ENCODE data around the gene IGLL1. TPM values are rescaled to one million over a fixed set of nuclear protein-coding genes. Genes with fewer than 3 reads are reported as not detected.
A peak's percentile ranks its signal among the peaks of the same experiment; 100 is the strongest.

IGLL1 gene
- total RNA-seq, 1 donor from 2014 or later: not detected

DNA sequence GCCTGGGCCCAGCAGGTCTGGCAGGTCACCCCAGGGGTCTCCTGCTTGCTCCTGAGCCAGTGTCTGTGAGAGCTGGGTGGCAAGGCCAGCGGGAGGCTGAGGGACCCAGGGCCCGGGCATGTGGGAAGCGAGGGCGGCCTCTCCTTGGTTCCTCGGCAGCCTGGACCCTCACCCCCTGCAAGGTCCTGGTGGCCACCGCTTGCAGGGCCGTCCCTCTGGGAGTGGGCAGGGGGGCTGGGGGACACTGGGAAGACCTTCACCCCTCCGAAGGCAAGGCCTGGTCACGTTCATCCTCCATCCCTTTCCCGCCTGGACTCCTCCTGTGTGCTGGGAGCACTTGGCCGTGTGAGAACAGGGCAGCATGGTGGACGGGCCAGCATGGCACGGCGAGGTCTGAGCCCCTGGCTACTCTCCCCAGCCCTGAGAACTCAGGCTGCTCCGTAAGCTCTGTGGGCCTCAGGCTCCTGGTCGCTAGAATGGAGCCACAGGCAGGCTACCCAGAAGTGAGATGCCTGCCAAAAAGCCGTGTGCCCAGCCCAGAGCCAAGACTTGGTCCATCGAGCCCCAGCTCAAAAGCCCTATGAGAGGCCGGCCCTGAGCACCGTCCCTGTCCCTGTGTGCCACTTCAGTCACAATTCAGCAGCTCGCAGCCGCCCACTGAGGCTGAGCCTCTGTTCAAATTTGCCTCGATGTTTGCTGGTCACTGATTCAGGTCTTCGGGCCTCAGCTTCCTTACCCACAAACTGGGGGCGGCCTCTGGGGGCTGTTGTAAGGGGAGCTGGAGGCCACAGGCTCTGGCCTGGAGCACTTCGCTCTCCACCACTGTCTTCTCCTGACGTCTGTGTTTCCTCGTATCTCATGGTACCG, 45.0 kb downstream of the IGLL1 start:
- TF ChIP-seq, protein P1, sequence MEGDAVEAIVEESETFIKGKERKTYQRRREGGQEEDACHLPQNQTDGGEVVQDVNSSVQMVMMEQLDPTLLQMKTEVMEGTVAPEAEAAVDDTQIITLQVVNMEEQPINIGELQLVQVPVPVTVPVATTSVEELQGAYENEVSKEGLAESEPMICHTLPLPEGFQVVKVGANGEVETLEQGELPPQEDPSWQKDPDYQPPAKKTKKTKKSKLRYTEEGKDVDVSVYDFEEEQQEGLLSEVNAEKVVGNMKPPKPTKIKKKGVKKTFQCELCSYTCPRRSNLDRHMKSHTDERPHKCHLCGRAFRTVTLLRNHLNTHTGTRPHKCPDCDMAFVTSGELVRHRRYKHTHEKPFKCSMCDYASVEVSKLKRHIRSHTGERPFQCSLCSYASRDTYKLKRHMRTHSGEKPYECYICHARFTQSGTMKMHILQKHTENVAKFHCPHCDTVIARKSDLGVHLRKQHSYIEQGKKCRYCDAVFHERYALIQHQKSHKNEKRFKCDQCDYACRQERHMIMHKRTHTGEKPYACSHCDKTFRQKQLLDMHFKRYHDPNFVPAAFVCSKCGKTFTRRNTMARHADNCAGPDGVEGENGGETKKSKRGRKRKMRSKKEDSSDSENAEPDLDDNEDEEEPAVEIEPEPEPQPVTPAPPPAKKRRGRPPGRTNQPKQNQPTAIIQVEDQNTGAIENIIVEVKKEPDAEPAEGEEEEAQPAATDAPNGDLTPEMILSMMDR (IDR thresholded peaks at IDR 0.05): no peak
- Mint-ChIP-seq H3K9me3 (ENCODE audit: low read depth) (no peaks in the 10 kb centered on the region), H3K4me3 (ENCODE audit: unreplicated experiment) (no peak overlapping the region), H3K36me3 (ENCODE audit: low read depth) (no peaks in the 10 kb centered on the region), H3K27ac (ENCODE audit: unreplicated experiment) (no peak overlapping the region), H3K27me3 (ENCODE audit: low read depth) (peaks cover 7% of the 10 kb centered on the region), H3K4me1 (ENCODE audit: low read depth) (peaks cover 14% of the 10 kb centered on the region)
- DNase-seq (ENCODE audit: low spot score): no peak

DNA sequence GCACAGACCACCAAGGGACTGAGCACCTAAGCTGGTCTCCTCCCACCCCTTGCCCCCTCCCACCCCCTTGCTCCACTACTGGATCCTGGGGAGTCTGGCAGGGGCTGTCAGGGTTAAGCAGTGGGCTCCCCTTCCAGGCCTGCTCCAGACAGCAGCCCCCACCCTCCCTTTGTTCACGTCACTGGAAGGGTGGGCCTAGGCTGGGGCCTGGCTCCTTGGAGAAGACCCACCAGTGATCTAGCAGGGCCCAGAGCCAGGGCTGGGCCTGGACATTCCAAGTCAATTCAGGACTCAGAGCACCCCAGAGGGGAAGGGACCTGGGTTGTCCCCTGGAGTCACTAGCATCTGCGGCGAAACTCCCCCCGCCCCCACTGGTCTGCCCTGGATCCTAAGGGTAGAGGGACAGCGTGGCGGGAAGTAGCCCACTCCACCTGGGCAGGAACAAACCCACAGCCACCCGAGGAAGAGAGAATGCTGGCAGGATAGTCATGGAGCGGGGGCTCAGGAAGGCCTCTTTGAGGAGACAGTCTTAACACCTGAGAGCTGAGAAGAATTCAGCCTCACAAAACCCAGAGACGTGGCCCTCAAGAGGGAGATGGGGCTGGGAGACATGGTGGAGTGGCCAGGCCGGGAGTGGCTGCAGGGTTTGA, 45.8 kb downstream of the IGLL1 start:
- H3K27ac Mint-ChIP-seq (ENCODE audit: unreplicated experiment): no peak overlapping the region
- TF ChIP-seq, protein P1 (IDR thresholded peaks at IDR 0.05): no peak
- H3K27me3 Mint-ChIP-seq (ENCODE audit: low read depth): peaks cover 7% of the 10 kb centered on the region

DNA sequence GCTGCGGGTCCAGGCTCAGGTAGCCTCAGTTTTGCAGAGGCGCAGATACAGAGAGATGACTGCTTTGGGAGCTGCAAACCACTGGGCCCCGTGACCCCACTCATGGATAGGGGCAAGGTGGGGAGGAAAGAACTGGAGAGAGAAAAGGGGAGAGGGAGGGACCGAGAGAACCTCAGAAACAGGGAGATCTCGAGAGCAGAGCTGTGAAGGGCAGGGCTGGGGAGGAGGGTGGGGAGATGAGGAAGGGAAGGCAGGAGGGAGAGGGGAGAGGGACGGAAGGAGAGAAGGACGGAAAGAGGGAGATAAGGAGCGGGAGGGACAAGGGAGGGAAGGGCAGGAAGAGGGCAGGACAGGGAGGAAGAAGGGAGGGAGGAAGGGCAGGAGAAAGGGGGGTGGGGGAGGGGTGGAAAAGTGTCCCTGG, 46.3 kb downstream of the IGLL1 start:
- TF ChIP-seq, protein P1 (IDR thresholded peaks at IDR 0.05): no peak
- H3K27ac Mint-ChIP-seq (ENCODE audit: unreplicated experiment): no peak overlapping the region
- H3K27me3 Mint-ChIP-seq (ENCODE audit: low read depth): peaks cover 7% of the 10 kb centered on the region

More for the DNA sequence above, 45.8 kb downstream of the IGLL1 start:
- Mint-ChIP-seq H3K4me3 (ENCODE audit: unreplicated experiment) (no peak overlapping the region), H3K4me1 (ENCODE audit: low read depth) (peaks cover 9% of the 10 kb centered on the region), H3K9me3 (ENCODE audit: low read depth) (no peaks in the 10 kb centered on the region), H3K36me3 (ENCODE audit: low read depth) (no peaks in the 10 kb centered on the region)
- DNase-seq (ENCODE audit: low spot score): no peak

DNA sequence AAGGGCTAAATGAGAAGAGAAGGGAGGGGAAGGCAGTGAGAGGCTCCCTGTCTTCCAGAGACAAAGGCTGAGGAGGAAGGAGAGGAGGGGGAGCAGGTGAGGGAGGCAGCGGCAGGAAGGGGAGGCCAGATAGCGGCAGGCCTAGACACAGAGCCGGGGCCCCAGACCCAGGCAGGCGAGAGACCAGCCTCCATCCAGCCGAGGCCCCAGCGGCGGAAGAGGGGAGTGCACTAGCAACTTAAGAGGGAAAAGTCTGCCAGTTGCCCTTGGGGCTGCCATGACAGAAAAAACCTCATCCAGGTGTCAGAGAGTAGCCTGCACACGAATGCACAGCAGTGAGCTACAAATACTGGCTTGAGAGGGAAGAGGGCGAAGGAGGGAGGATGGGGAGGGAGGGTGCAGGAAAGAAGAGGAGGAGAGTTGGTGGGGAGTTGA, 46.7 kb downstream of the IGLL1 start:
- Mint-ChIP-seq H3K4me3 (ENCODE audit: unreplicated experiment) (no peak overlapping the region), H3K27me3 (ENCODE audit: low read depth) (peaks cover 7% of the 10 kb centered on the region), H3K4me1 (ENCODE audit: low read depth) (peaks cover 7% of the 10 kb centered on the region), H3K9me3 (ENCODE audit: low read depth) (no peaks in the 10 kb centered on the region), H3K36me3 (ENCODE audit: low read depth) (no peaks in the 10 kb centered on the region), H3K27ac (ENCODE audit: unreplicated experiment) (no peak overlapping the region)
- TF ChIP-seq, protein P1 (IDR thresholded peaks at IDR 0.05): peak; percentile 66
- peak; percentile 62 for DNase-seq (ENCODE audit: low spot score)

More for the DNA sequence above, 46.3 kb downstream of the IGLL1 start:
- Mint-ChIP-seq H3K36me3 (ENCODE audit: low read depth) (no peaks in the 10 kb centered on the region), H3K4me1 (ENCODE audit: low read depth) (peaks cover 8% of the 10 kb centered on the region), H3K4me3 (ENCODE audit: unreplicated experiment) (no peak overlapping the region), H3K9me3 (ENCODE audit: low read depth) (no peaks in the 10 kb centered on the region)
- DNase-seq (ENCODE audit: low spot score): peak; percentile 39

DNA sequence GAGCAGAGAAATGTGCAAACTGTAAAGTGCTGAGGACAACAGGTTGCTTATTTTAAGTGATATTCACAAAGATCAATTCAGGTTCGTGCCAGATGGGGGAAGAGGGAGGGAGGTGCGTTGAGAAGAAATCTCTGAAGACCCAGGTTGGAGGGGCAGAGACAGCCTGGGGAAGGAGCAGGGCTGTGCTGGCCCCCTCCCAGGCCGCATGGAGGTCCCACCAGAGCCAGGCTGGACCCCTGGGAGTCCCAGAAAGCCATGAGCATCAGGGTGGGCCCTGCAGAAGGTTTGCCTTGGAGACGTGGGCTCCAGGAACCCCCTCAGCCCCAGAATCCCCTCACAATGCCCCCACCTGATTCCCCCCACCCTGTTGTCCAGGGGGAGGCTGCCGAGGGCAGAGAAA, 47.4 kb downstream of the IGLL1 start:
- peaks cover 7% of the 10 kb centered on the region for H3K27me3 Mint-ChIP-seq (ENCODE audit: low read depth)
- DNase-seq (ENCODE audit: low spot score): peak; percentile 55
- no peaks in the 10 kb centered on the region for H3K36me3 Mint-ChIP-seq (ENCODE audit: low read depth)
- H3K4me3 Mint-ChIP-seq (ENCODE audit: unreplicated experiment): no peak overlapping the region
- H3K4me1 Mint-ChIP-seq (ENCODE audit: low read depth): peaks cover under 1% of the 10 kb centered on the region
- TF ChIP-seq, protein P1 (IDR thresholded peaks at IDR 0.05): no peak
- no peak overlapping the region for H3K27ac Mint-ChIP-seq (ENCODE audit: unreplicated experiment)
- H3K9me3 Mint-ChIP-seq (ENCODE audit: low read depth): no peaks in the 10 kb centered on the region

Data from chondrocyte (in vitro differentiated cells).